ENCODE measurements around the gene RSPH3. TPM values are rescaled to one million over a fixed set of nuclear protein-coding genes. Genes with fewer than 3 reads are reported as not detected.
"Not testable (repeated sequence)": the region's sequence is repeated elsewhere in the genome, so short reads cannot be mapped to it uniquely, and the experiment has no call there.

The RSPH3 gene
- total RNA-seq, 2 experiments from 2014 or later: 2.4 to 2.9 TPM

DNA sequence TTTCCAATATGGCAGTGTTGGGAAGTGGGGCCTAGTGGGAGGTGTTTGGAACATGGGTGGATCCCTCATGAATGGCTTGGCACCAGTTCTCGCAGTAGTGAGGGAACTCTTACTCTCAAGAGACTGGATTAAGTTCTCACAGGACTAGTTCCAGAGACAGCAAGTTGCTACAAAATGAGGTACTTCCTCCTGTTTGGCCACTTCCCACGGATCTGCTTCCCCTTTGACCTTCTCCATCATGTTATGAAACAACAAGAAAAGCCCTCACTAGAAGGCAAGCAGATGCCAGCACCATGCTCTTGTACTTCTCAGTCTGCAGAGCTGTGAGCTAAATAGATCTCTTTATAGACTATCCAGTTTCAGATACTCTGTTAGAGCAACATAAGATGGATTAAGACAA lies 3.1 kb downstream of the RSPH3 start:
- Mint-ChIP-seq H3K36me3 (ENCODE audit: low read depth) (peaks cover 1% of the 10 kb centered on the region), H3K4me3 (no peak overlapping the region), H3K27ac (no peak overlapping the region), H3K9me3 (no peaks in the 10 kb centered on the region), H3K4me1 (peaks cover 34% of the 10 kb centered on the region), H3K27me3 (no peaks in the 10 kb centered on the region)
- ChIA-PET CTCF (interaction anchor here (3.2 kb wide), 1 partner anchor 12 kb away, joined by 11 read pairs; no protein-coding TSS in a partner anchor), POLR2A (no interaction called here)
- DNase-seq: no peak

DNA sequence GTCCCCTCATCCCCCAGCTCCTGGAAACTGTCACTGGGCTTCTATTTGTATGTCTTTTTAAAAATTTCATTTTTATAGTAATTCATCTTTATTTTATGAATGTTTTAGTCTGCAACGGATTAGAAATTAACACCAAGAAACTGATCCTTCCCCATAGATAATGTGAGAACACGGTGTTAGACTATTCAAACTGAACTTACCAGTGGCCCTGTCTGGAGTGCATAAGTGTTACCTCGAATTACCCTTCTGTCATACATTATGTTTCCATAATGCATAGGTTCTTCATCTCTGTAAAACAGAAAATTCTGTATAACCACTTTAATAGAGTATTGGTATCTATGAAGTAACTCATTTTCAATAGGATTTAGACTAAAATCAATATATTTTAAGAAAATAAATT lies 6.4 kb downstream of the RSPH3 start:
- Mint-ChIP-seq H3K4me3 (no peak overlapping the region), H3K4me1 (peaks cover 19% of the 10 kb centered on the region), H3K27me3 (no peaks in the 10 kb centered on the region), H3K9me3 (peaks cover 17% of the 10 kb centered on the region), H3K36me3 (ENCODE audit: low read depth) (peaks cover 12% of the 10 kb centered on the region), H3K27ac (no peak overlapping the region)
- no peak for DNase-seq
- CTCF ChIA-PET: interaction anchor here (1.0 to 3.2 kb wide), 3 partner anchors 16 to 141 kb away, joined by 3 to 11 read pairs (median 4); no protein-coding TSS in a partner anchor
- POLR2A ChIA-PET: interaction anchor here (0.6 kb wide), 1 partner anchor 52 kb away, joined by 3 read pairs; no protein-coding TSS in a partner anchor

DNA sequence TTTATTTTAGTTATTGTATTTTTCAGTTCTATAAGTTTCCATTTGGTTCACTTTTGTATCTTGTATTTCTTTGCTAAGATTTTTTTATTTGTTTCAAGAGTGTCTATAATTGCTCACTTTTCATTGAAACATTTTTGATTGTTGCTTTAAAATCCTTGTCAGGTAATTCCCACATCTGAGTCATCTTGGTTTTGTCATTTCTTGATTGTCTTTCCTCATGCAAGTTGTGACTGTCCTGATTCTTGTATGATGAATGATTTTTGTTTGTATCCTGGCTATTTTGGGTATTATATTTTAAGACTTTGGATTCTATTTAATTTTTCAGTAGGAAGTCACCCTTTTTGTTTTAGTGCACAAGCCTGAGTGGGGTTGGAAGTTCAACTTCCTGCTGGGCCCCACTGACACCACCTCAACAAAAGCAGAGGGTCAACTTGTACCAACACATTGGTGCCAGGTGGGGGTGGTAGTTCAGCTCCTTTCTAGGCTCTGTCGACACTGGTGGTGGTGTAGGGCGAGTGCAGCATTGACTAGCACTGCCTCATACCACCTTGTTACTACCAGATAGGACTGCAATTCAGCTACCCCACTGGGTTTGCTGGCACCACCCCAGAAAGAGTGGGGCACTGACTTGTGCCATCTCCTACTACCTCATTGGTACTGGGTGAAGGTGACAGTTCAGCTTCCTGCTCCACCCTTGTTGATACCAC lies 8.8 kb downstream of the RSPH3 start:
- H3K36me3 Mint-ChIP-seq (ENCODE audit: low read depth): peaks cover 18% of the 10 kb centered on the region
- no peak overlapping the region for H3K4me3 Mint-ChIP-seq
- peaks cover 23% of the 10 kb centered on the region for H3K9me3 Mint-ChIP-seq
- peaks cover 14% of the 10 kb centered on the region for H3K4me1 Mint-ChIP-seq
- no peak for DNase-seq
- CTCF ChIA-PET: interaction anchor here (0.9 to 1.4 kb wide), 4 partner anchors 18 to 209 kb away, joined by 3 to 7 read pairs (median 4); no protein-coding TSS in a partner anchor
- no peaks in the 10 kb centered on the region for H3K27me3 Mint-ChIP-seq
- H3K27ac Mint-ChIP-seq: no peak overlapping the region
- POLR2A ChIA-PET: interaction anchor here (1.1 kb wide), 1 partner anchor 177 kb away, joined by 6 read pairs; no protein-coding TSS in a partner anchor

DNA sequence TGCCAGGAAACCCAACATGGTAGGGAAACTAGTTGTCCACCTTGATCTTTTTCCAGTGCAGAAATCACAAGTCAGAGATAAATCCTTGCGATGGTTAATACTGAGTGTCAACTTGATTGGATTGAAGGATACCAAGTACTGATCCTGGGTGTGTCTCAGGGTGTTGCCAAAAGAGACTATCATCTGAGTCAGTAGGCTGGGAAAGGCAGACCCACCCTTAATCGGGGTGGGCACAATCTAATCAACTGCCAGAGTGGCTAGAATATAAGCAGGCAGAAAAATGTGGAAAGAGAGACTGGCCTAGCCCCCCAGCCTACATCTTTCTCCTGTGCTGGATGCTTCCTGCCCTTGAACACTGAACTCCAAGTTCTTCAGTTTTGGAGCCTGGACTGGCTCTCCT lies 10.3 kb downstream of the RSPH3 start:
- POLR2A ChIA-PET, H3K27ac Mint-ChIP-seq, H3K4me1 Mint-ChIP-seq, DNase-seq, H3K27me3 Mint-ChIP-seq, H3K4me3 Mint-ChIP-seq: not testable (repeated sequence)
- H3K9me3 Mint-ChIP-seq: peaks cover 23% of the 10 kb centered on the region
- CTCF ChIA-PET: interaction anchor here (1.1 kb wide), 1 partner anchor 120 kb away, joined by 3 read pairs; no protein-coding TSS in a partner anchor
- H3K36me3 Mint-ChIP-seq (ENCODE audit: low read depth): peaks cover 18% of the 10 kb centered on the region

DNA sequence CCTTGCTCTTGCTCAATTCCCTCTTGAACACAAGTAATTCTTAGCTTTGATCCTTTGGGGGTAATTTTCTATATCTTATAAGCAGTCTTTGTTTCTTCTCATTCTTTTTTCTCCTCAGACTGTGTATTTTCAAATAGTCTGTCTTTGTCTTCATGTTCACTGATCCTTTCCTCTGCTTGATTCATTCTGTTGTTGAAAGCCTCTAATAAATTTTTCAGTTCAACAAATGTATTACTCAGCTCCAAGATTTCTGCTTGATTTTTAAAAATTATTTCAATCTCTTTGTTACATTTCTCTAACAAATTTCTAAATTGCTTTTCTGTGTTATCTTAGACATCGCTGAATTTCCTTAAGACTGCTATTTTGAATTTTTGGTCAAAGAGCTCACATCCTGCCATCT lies 11.5 kb downstream of the RSPH3 start:
- DNase-seq: no peak
- Mint-ChIP-seq H3K4me1 (peaks cover 6% of the 10 kb centered on the region), H3K4me3 (no peak overlapping the region), H3K9me3 (peaks cover 23% of the 10 kb centered on the region), H3K27me3 (no peaks in the 10 kb centered on the region), H3K27ac (no peak overlapping the region), H3K36me3 (ENCODE audit: low read depth) (peaks cover 18% of the 10 kb centered on the region)
- CTCF ChIA-PET: interaction anchor here (0.6 to 2.0 kb wide), 6 partner anchors 11 to 1465 kb away, joined by 3 to 7 read pairs (median 3); partner anchors contain the start of gene RSPH3
- POLR2A ChIA-PET: interaction anchor here (0.5 to 0.6 kb wide), 2 partner anchors 159 to 307 kb away, joined by 3 to 4 read pairs; no protein-coding TSS in a partner anchor

DNA sequence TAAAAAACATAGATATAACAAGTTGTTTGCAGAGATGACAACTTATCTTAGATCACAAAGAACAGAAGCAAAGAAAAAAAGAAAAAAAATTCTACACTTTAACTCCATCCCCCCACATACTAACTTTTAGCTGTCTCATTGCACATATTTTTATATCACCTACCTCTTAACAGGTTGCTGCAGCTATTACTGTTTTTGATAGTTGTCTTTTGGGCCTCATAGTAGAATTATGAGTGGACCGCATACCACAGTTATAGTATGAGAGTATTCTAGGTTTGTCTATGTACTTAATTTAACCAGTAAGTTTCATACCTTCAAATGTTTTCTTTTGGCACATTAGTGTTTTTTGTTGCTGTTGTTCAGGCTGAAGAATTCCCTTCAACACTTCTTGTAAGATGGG lies 12.3 kb downstream of the RSPH3 start:
- Mint-ChIP-seq H3K27ac (no peak overlapping the region), H3K9me3 (peaks cover 23% of the 10 kb centered on the region), H3K4me3 (no peak overlapping the region), H3K4me1 (peaks cover 6% of the 10 kb centered on the region), H3K27me3 (no peaks in the 10 kb centered on the region), H3K36me3 (ENCODE audit: low read depth) (peaks cover 18% of the 10 kb centered on the region)
- DNase-seq: no peak
- ChIA-PET POLR2A (interaction anchor here (0.5 kb wide), 1 partner anchor 159 kb away, joined by 3 read pairs; no protein-coding TSS in a partner anchor), CTCF (interaction anchor here (0.7 to 2.0 kb wide), 5 partner anchors 117 to 328 kb away, joined by 3 to 7 read pairs (median 3); no protein-coding TSS in a partner anchor)

DNA sequence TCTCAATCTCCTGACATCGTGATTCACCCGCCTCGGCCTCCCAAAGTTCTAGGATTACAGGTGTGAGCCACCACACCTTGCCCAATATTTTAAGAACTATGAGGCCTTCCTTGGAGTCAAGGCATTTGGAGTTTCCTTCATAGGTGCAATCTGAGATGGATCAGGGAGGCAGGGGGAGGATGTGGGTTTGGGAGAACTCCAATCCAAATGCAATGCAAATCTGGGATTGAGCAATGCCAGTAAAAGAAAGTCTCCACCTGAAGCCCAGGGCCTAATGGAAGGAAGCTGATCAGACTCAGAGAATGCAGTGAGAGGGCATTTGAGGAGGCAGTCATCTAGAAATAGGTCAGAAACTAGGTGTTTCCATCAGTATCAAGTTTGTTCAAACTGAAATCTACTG lies 21.2 kb downstream of the RSPH3 start:
- no peak overlapping the region for H3K27ac Mint-ChIP-seq
- no peaks in the 10 kb centered on the region for H3K36me3 Mint-ChIP-seq (ENCODE audit: low read depth)
- H3K4me1 Mint-ChIP-seq: no peaks in the 10 kb centered on the region
- H3K27me3 Mint-ChIP-seq: no peaks in the 10 kb centered on the region
- no peak for DNase-seq
- H3K9me3 Mint-ChIP-seq: no peaks in the 10 kb centered on the region
- CTCF ChIA-PET: interaction anchor here (1.3 kb wide), 1 partner anchor 126 kb away, joined by 3 read pairs; no protein-coding TSS in a partner anchor
- no peak overlapping the region for H3K4me3 Mint-ChIP-seq
- POLR2A ChIA-PET: no interaction called here

DNA sequence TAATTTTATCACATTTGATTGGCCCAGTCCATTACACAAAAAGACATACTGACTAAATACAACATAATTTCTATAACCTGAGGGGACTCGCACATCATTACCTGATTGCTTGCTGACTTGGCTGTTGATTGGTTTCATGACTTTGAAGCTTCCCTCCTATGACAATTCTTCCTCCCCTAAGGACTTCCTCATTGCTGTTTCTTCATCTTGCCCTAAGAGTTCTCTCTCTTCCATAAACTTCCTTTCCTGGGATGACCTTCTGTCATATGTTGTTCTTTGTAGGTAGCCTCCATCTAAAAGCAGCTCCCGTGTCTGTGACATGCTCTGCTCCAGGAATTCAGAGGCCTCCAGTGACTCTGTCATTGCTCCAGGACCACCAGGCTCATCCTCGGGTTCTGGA lies 22.6 kb downstream of the RSPH3 start:
- Mint-ChIP-seq H3K36me3 (ENCODE audit: low read depth) (no peaks in the 10 kb centered on the region), H3K4me3 (no peak overlapping the region), H3K27ac (no peak overlapping the region), H3K9me3 (no peaks in the 10 kb centered on the region), H3K4me1 (no peaks in the 10 kb centered on the region), H3K27me3 (no peaks in the 10 kb centered on the region)
- ChIA-PET CTCF (no interaction called here), POLR2A (no interaction called here)
- DNase-seq: no peak

DNA sequence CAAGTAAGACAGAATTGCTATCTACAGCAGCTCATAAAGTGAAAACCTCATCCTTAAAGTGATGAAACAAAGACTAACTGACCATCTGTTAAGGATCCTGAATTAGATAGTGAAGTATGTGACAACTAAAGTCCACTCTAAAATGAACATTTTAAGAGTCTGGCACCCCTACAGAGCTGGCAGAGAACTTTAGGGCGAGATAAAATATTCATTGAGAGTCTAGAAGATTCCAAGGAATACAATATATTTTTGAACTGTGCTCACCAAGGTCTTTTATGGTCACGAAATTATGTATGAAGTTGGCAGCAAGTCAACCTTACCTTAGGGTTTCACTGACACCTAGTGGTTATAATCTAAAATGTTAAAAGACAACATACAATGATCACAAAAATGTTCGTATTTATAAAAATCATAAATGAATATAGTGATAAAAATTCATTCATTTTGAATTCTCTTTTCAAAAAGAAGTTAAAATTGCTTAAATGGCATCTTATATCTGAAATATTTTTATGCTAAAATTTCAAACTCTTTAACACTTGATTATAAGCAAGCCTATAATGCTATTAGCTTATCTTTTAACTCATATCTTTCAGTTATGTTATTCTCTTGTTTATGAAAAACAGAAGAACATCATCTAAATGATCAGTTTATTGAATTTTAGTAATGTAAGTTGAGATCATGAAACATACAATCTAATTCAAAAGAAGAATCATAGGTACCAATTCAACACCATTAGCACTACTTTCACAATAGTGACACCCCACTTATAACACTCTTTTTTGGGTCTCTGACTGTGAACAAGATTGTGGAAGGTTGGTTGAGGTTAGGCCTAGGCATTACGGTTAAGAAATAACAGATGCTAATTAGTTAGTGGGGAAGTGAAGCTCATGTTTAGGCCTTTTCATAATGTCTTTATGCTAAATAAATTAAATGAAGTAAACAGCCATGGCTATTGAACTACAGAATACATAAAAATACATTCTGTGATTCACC lies 27.5 kb downstream of the RSPH3 start:
- Mint-ChIP-seq H3K27me3 (peaks cover 2% of the 10 kb centered on the region), H3K4me1 (no peaks in the 10 kb centered on the region), H3K36me3 (ENCODE audit: low read depth) (peaks cover 9% of the 10 kb centered on the region), H3K9me3 (peaks cover 15% of the 10 kb centered on the region), H3K4me3 (no peak overlapping the region), H3K27ac (no peak overlapping the region)
- CTCF ChIA-PET: interaction anchor here (0.6 to 2.0 kb wide), 12 partner anchors 8 to 766 kb away, joined by 3 to 6 read pairs (median 3); no protein-coding TSS in a partner anchor
- no peak for DNase-seq
- POLR2A ChIA-PET: interaction anchor here (0.6 kb wide), 1 partner anchor 313 kb away, joined by 3 read pairs; no protein-coding TSS in a partner anchor

DNA sequence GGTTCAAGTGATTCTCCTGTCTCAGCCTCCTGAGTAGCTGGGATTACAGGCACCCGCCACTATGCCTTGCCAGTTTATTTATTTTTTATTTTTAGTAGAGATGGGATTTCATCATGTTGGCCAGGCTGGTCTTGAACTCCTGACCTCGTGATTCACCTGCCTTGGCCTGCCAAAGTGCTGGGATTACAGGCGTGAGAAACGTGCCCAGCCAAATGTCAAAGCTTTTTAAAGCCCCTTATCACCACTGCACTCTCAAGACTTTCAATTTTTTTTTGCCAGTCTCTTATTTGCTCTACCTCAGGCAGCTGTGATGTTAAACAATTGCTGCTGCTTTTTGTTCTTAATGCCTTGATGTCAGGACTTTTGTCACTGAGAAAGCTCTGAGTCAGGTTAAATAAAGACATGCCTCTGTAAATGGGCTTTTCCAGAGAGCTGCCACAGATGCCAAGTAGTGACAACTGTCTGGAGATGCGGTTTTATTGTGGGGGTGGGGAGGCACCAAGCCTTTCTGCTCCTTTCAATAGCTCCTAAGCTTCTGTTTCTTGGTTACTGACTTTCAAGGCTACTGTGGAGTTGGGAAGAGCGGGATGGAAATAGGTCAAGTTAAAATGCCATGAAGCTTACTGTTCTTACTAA lies 29.2 kb downstream of the RSPH3 start:
- ChIA-PET CTCF (interaction anchor here (0.7 to 1.9 kb wide), 8 partner anchors 13 to 267 kb away, joined by 3 to 7 read pairs (median 4); no protein-coding TSS in a partner anchor), POLR2A (interaction anchor here (0.7 kb wide), 1 partner anchor 182 kb away, joined by 3 read pairs; no protein-coding TSS in a partner anchor)
- H3K27ac Mint-ChIP-seq: peak overlapping the region; percentile 42
- no peaks in the 10 kb centered on the region for H3K4me1 Mint-ChIP-seq
- H3K36me3 Mint-ChIP-seq (ENCODE audit: low read depth): peaks cover 12% of the 10 kb centered on the region
- H3K4me3 Mint-ChIP-seq: no peak overlapping the region
- H3K9me3 Mint-ChIP-seq: peaks cover 17% of the 10 kb centered on the region
- no peak for DNase-seq
- H3K27me3 Mint-ChIP-seq: peaks cover 7% of the 10 kb centered on the region

DNA sequence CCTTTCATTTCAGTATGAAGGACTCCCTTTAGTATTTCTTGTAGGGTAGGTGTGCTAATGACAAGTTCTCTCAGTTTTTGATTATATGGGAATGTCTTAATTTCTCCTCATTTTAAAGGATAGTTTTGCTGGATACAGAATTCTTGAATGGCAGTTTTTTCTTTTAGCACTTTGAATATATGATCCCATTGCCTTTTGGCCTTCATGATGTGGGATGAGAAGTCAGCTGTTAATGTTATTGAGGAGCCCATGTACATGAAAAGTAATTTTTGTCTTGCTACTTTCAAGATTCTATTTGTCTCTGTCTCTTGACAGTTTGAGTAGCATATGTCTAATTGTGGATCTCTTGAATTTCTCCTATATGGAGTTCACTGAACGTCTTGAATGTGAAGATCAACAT lies 30.9 kb downstream of the RSPH3 start:
- H3K4me1 Mint-ChIP-seq: no peaks in the 10 kb centered on the region
- POLR2A ChIA-PET: no interaction called here
- no peak for DNase-seq
- peaks cover 19% of the 10 kb centered on the region for H3K27me3 Mint-ChIP-seq
- H3K27ac Mint-ChIP-seq: no peak overlapping the region
- H3K36me3 Mint-ChIP-seq (ENCODE audit: low read depth): peaks cover 12% of the 10 kb centered on the region
- peaks cover 18% of the 10 kb centered on the region for H3K9me3 Mint-ChIP-seq
- CTCF ChIA-PET: interaction anchor here (1.0 kb wide), 1 partner anchor 142 kb away, joined by 3 read pairs; no protein-coding TSS in a partner anchor
- H3K4me3 Mint-ChIP-seq: no peak overlapping the region

All from activated CD4-positive, alpha-beta T cell treated with anti-CD3 and anti-CD28 coated beads, Interleukin-2, amount 10 ng/mL, durations not matched to agents 7 days and 5 days (primary cell).